Lower leg skin (tissue), 4 donors: Measurements from ENCODE around the gene GLE1. TPM values are rescaled to one million over a fixed set of nuclear protein-coding genes. Genes with fewer than 3 reads are reported as not detected.

Source experiments
- DNase-seq, 2 donors: peaks; one replicate each; pipeline ENCODE4 v3.0.0-alpha.2; 2019; ENCODE audit warnings: low spot score in 2 of 2
- H3K4me3 ChIP-seq: fragments of 200-600 bp; sonication (generic); 2 replicates; pipeline ENCODE4 v1.5.1; 2017; ENCODE audit warnings: mild to moderate bottlenecking, low read depth; ENCODE audit not compliant: poor library complexity, severe bottlenecking
- CTCF ChIP-seq, 3 donors: fragments of 450-650 bp; IDR thresholded peaks; one replicate each; pipeline ENCODE4 v1.5.1; 2016; ENCODE audit warnings: antibody characterized with exemption in 3 of 3, mild to moderate bottlenecking in 3 of 3, moderate library complexity in 2 of 3
- POLR2A ChIP-seq, 2 donors: fragments of 450-650 bp; IDR thresholded peaks; one replicate each; pipeline ENCODE4 v1.6.1; 2016 to 2017; ENCODE audit warnings: antibody characterized with exemption in 2 of 2, mild to moderate bottlenecking in 1 of 2, moderate library complexity in 1 of 2
- WGBS, 2 donors: methylation state at CpG; one replicate each; pipeline ENCODE4 v1.1.5; 2018; 5-methylcytosine and 5-hydroxymethylcytosine counted together
- intact Hi-C: fragments of 100-400 bp; cut with DNase I; formaldehyde crosslinking; loops from one replicate; pipeline ENCODE4 v1.15.0; 2023; ENCODE audit warnings: low total_unique reads
- total RNA-seq, 4 donors: library from RNA; depleted of rRNA; stranded (reverse); fragments of >200 nt; gene quantifications; one replicate each; pipeline ENCODE4 v1.1.0, GENCODE V29; 2016

Gene GLE1
- total RNA-seq, 4 donors from 2014 or later = 28.6 to 44.3 (median 30.8) TPM

GRCh38 chr9:128523199-128523925 lies 18.8 kb downstream of the GLE1 start:
- no peak overlapping the region for H3K4me3 ChIP-seq
- no peak for DNase-seq
- TF ChIP-seq CTCF (IDR thresholded peaks at IDR 0.05) (no peak), POLR2A (IDR thresholded peaks at IDR 0.05) (no peak)
- intact Hi-C loops = no loop called here
- 49 to 51% methylated on average over 13 of the region's 13 CpGs for WGBS, 2 donors

GRCh38 chr9:128526720-128527119 lies 22.2 kb downstream of the GLE1 start:
- intact Hi-C loops = no loop called here
- 63 to 65% methylated on average over 2 of the region's 2 CpGs for WGBS, 2 donors
- TF ChIP-seq POLR2A (IDR thresholded peaks at IDR 0.05) (no peak), CTCF (IDR thresholded peaks at IDR 0.05) (no peak)
- no peak overlapping the region for H3K4me3 ChIP-seq
- DNase-seq = no peak

- intact Hi-C loops = no loop called here
- no peak for DNase-seq
- no peak for TF ChIP-seq CTCF (IDR thresholded peaks at IDR 0.05)
- no peak overlapping the region for H3K4me3 ChIP-seq
- 88 to 91% methylated on average over 15 of the region's 15 CpGs for WGBS, 2 donors
These were observed 24.1 kb downstream of the GLE1 start for GRCh38 chr9:128528445-128529160.

GRCh38 chr9:128529191-128529590 lies 24.7 kb downstream of the GLE1 start:
- 74 to 84% methylated on average over 4 of the region's 4 CpGs for WGBS, 2 donors
- no peak for TF ChIP-seq POLR2A (IDR thresholded peaks at IDR 0.05)
- no peak for TF ChIP-seq CTCF (IDR thresholded peaks at IDR 0.05)
- intact Hi-C loops = no loop called here
- no peak overlapping the region for H3K4me3 ChIP-seq
- no peak for DNase-seq

GRCh38 chr9:128532581-128532980 lies 28.1 kb downstream of the GLE1 start:
- WGBS, 2 donors = 95% methylated on average over 4 of the region's 4 CpGs
- TF ChIP-seq POLR2A (IDR thresholded peaks at IDR 0.05) = no peak
- TF ChIP-seq CTCF (IDR thresholded peaks at IDR 0.05) = no peak
- DNase-seq = no peak
- intact Hi-C loops = no loop called here
- no peak overlapping the region for H3K4me3 ChIP-seq
